Measurements from ENCODE around the gene NSG1.
"Not testable (repeated sequence)": the region's sequence is repeated elsewhere in the genome, so short reads cannot be mapped to it uniquely, and the experiment has no call there.

The NSG1 gene

GRCh38 chr4:4415107-4415805 is 28.4 kb downstream of the NSG1 start:
- no peak overlapping the region for H3K27ac ChIP-seq
- no peak for DNase-seq (ENCODE audit: low read depth, low spot score)

GRCh38 chr4:4415806-4416805 is 29.2 kb downstream of the NSG1 start:
- DNase-seq (ENCODE audit: low read depth, low spot score) = no peak
- H3K27ac ChIP-seq = no peak overlapping the region

- no peak for DNase-seq (ENCODE audit: low read depth, low spot score)
- no peak overlapping the region for H3K27ac ChIP-seq
These were observed 30.1 kb downstream of the NSG1 start for GRCh38 chr4:4416981-4417380.

- no peak overlapping the region for H3K27ac ChIP-seq
- no peak for DNase-seq (ENCODE audit: low read depth, low spot score)
These were observed 31.0 kb downstream of the NSG1 start for GRCh38 chr4:4417886-4418285.

- DNase-seq (ENCODE audit: low read depth, low spot score) = no peak
- H3K27ac ChIP-seq = no peak overlapping the region
These were observed 31.9 kb downstream of the NSG1 start for GRCh38 chr4:4418676-4419390.

- no peak overlapping the region for H3K27ac ChIP-seq
These were observed 33.0 kb downstream of the NSG1 start for GRCh38 chr4:4419896-4420295.

GRCh38 chr4:4420421-4420820 is 33.5 kb downstream of the NSG1 start:
- no peak for DNase-seq (ENCODE audit: low read depth, low spot score)
- no peak overlapping the region for H3K27ac ChIP-seq

More at GRCh38 chr4:4419896-4420295, 33.0 kb downstream of the NSG1 start:
- no peak for DNase-seq (ENCODE audit: low read depth, low spot score)

GRCh38 chr4:4421356-4421755 is 34.5 kb downstream of the NSG1 start:
- no peak overlapping the region for H3K27ac ChIP-seq

GRCh38 chr4:4422117-4422516 is 35.2 kb downstream of the NSG1 start:
- DNase-seq (ENCODE audit: low read depth, low spot score) = not testable (repeated sequence)

More at GRCh38 chr4:4421356-4421755, 34.5 kb downstream of the NSG1 start:
- no peak for DNase-seq (ENCODE audit: low read depth, low spot score)

GRCh38 chr4:4422856-4423499 is 36.1 kb downstream of the NSG1 start:
- no peak overlapping the region for H3K27ac ChIP-seq
- no peak for DNase-seq (ENCODE audit: low read depth, low spot score)

More at GRCh38 chr4:4422117-4422516, 35.2 kb downstream of the NSG1 start:
- H3K27ac ChIP-seq = not testable (repeated sequence)

- no peak for DNase-seq (ENCODE audit: low read depth, low spot score)
- H3K27ac ChIP-seq = no peak overlapping the region
These were observed 37.0 kb downstream of the NSG1 start for GRCh38 chr4:4423706-4424498.

GRCh38 chr4:4424499-4425115 is 37.7 kb downstream of the NSG1 start:
- DNase-seq (ENCODE audit: low read depth, low spot score) = no peak
- H3K27ac ChIP-seq = no peak overlapping the region

GRCh38 chr4:4425119-4425690 is 38.3 kb downstream of the NSG1 start:
- no peak for DNase-seq (ENCODE audit: low read depth, low spot score)
- H3K27ac ChIP-seq = no peak overlapping the region

- no peak for DNase-seq (ENCODE audit: low read depth, low spot score)
- no peak overlapping the region for H3K27ac ChIP-seq
These were observed 38.8 kb downstream of the NSG1 start for GRCh38 chr4:4425696-4426095.

GRCh38 chr4:4426511-4427120 is 39.7 kb downstream of the NSG1 start:
- DNase-seq (ENCODE audit: low read depth, low spot score) = no peak
- no peak overlapping the region for H3K27ac ChIP-seq

GRCh38 chr4:4427121-4427870 is 40.4 kb downstream of the NSG1 start:
- no peak for DNase-seq (ENCODE audit: low read depth, low spot score)
- H3K27ac ChIP-seq = no peak overlapping the region

GRCh38 chr4:4427886-4428285 is 41.0 kb downstream of the NSG1 start:
- no peak overlapping the region for H3K27ac ChIP-seq
- DNase-seq (ENCODE audit: low read depth, low spot score) = no peak

Measured in epithelial cell of prostate (primary cell).